Heart left ventricle (tissue), 16 donors: ENCODE data around the gene SLC7A10. TPM values are rescaled to one million over a fixed set of nuclear protein-coding genes. Genes with fewer than 3 reads are reported as not detected.

Experiments used
- ATAC-seq, 4 donors: fragments of 200-7000 bp; cut with Tn5 transposase; one replicate each; pipeline ENCODE4 v1.9.1; 2020 to 2022; ENCODE audit warnings: moderate library complexity in 4 of 4, mild to moderate bottlenecking in 3 of 4, moderate number of reproducible peaks in 1 of 4
- DNase-seq, 5 donors: peaks; one replicate each; pipeline ENCODE4 v3.0.0-alpha.2; 2020
- H3K27ac ChIP-seq, 12 donors: fragments of 200-600 bp; sonication (generic) in 4 of 12; one replicate each; pipeline versions ENCODE4 v1.5.0 to v1.8.0; 2016 to 2022; ENCODE audit warnings: mild to moderate bottlenecking in 2 of 12
- H3K27me3 ChIP-seq, 9 donors: fragments of 200-600 bp; sonication (generic) in 2 of 9; one replicate each; pipeline versions ENCODE4 v1.5.1 to v1.8.0; 2016 to 2022; ENCODE audit warnings: mild to moderate bottlenecking in 3 of 9
- H3K36me3 ChIP-seq, 9 donors: fragments of 200-600 bp; sonication (generic) in 2 of 9; one replicate each; pipeline versions ENCODE4 v1.5.0 to v1.8.0; 2018 to 2022; ENCODE audit warnings: mild to moderate bottlenecking in 2 of 9
- H3K4me1 ChIP-seq, 12 donors: fragments of 200-600 bp; sonication (generic) in 4 of 12; one replicate each; pipeline versions ENCODE4 v1.5.0 to v1.8.0; 2016 to 2022; ENCODE audit warnings: mild to moderate bottlenecking in 3 of 12
- H3K4me3 ChIP-seq, 12 donors: fragments of 200-600 bp; sonication (generic) in 4 of 12; one replicate each; pipeline versions ENCODE4 v1.5.0 to v1.8.0; 2017 to 2022; ENCODE audit warnings: mild to moderate bottlenecking in 9 of 12, moderate library complexity in 4 of 12
- H3K9me3 ChIP-seq, 12 donors: fragments of 200-600 bp; sonication (generic) in 4 of 12; one replicate each; pipeline versions ENCODE4 v1.5.0 to v1.8.0; 2016 to 2022; ENCODE audit warnings: mild to moderate bottlenecking in 1 of 12
- POLR2A ChIP-seq, 2 donors: fragments of 450-650 bp; IDR thresholded peaks; one replicate each; pipeline ENCODE4 v1.6.1; 2017; ENCODE audit warnings: antibody characterized with exemption in 2 of 2, mild to moderate bottlenecking in 2 of 2, moderate library complexity in 2 of 2
- WGBS, 4 donors: extraction: QIAGEN DNeasy Blood & Tissue Kit in 2 of 4; methylation state at CpG; one replicate each; pipeline versions ENCODE4 v1.1.5 to v1.1.7; 2013 to 2018; 5-methylcytosine and 5-hydroxymethylcytosine counted together
- intact Hi-C, 10 donors: fragments of 100-400 bp; cut with DNase I; formaldehyde crosslinking; loops; one replicate each; pipeline versions ENCODE4 v1.11.1 to v1.14.2; 2022
- polyA plus RNA-seq, 2 donors: library from polyadenylated mRNA; stranded (reverse); fragments of 200-250 nt; gene quantifications; one replicate each; pipeline ENCODE4 v1.2.3, GENCODE V29; 2013
- total RNA-seq, 9 donors: library from RNA; depleted of rRNA in 2 of 9; stranded (reverse); fragments of >200 nt in 2 of 9; fragmentation: NEBNext Ultra II Directional in 3 of 9; extraction: Animal tissue kit (Norgen Biotek cat#: 25700) in 3 of 9; gene quantifications; one replicate each; pipeline versions ENCODE4 v1.1.0 to v1.2.4, GENCODE V29; 2016 to 2023
- TF ChIP-seq, protein P1 (sequence below), 12 donors: fragments of 200-600 bp; sonication (generic) in 4 of 12; IDR thresholded peaks; one replicate each; pipeline versions ENCODE4 v1.5.0 to v1.8.0; 2018 to 2022; ENCODE audit warnings: antibody characterized with exemption in 12 of 12, mild to moderate bottlenecking in 5 of 12
- donor health status: ischemic (EF 13 %, LVEDD 7.1; RV severe dilation, severe dysfunction).
- donor health status: healthy with polysubstance abuse.
- donor health status: DM: no; HTN: yes; CAD: no.
- donor health status: DM: no; HTN: no; CAD: no.
- donor health status: ischemic (EF 25% LVEDD 6.9; RV normal size, moderate dysfunction).
- donor health status: ischemic (EF 25% LVEDD 5.7; RV mildly dilated, moderate dysfunction).
- donor health status: healthy.
- donor health status: DM: yes; HTN: yes; CAD: no.
- donor health status: ischemic (EF 35%, LVEDD 5.7; RV mildly dilated, moderate dysfunction).
- donor health status: nonischemic (EF 11% LVEDD 7.7; RV severe dilation, severe dysfunction).
- donor health status: DM: yes; HTN: yes; CAD: no.
- donor health status: PGD.
- donor health status: ischemic (EF 29% LVEDD 5.4; RV normal size, mild dysfunction).
- donor health status: nonischemic (EF 23%, LVEDD 6.1; RV moderate dilation, normal function).

SLC7A10 gene
- total and polyA plus RNA-seq, 11 donors: 0.11 to 2.3 (median 0.34) TPM; not detected in 5

DNA sequence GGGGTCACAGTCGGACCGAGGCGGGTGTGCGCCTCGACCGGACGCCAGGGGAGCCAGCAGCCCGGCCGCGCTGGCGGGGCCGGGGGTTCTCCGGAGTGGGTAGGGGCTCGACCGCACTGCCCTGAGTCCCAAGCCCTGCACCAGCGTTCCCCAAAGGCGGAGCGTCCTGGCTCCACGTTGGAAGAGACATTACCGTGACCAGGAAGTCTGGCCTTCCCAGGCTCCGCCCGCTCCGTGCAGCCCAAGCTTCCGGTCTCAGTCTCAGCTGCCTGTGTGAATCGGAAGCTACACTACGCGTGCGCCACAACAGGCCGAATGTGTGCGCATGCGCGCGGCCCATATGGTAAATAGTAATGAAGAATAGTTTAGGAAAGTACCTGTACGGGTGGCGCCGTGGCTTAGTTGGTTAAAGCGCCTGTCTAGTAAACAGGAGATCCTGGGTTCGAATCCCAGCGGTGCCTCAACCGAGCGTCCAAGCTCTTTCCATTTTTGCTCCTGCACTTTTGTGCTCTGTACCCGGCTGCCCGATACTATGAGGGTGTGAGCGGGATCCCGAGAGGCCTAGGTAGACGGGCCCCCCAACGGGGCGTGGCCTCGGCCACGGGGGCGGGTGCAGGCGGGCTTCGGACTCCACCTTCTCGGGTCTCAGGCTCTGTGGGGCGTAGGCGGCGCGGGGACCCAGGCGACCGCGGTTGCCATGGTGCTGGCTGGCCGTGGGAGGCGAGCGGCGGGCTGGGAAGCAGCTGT is 48.8 kb downstream of the SLC7A10 start:
- ATAC-seq (peak; percentile 94 to 96 (median 95)), DNase-seq (peak; percentile 94 to 97 (median 97))
- Histone ChIP-seq H3K4me3 (peak overlapping the region; percentile 64 to 99 (median 88)), H3K4me1 (peaks cover 0 to 32% (median 21%) of the 10 kb centered on the region in 12 donors), H3K9me3 (no peaks in the 10 kb centered on the region), H3K27me3 (no peaks in the 10 kb centered on the region), H3K36me3 (no peaks in the 10 kb centered on the region), H3K27ac (peak overlapping the region; percentile 85 to 98 (median 94))
- WGBS, 4 donors: 0 to 1% (median 0%) methylated on average over 28 to 65 of the region's 65 CpGs
- TF ChIP-seq, protein P1, sequence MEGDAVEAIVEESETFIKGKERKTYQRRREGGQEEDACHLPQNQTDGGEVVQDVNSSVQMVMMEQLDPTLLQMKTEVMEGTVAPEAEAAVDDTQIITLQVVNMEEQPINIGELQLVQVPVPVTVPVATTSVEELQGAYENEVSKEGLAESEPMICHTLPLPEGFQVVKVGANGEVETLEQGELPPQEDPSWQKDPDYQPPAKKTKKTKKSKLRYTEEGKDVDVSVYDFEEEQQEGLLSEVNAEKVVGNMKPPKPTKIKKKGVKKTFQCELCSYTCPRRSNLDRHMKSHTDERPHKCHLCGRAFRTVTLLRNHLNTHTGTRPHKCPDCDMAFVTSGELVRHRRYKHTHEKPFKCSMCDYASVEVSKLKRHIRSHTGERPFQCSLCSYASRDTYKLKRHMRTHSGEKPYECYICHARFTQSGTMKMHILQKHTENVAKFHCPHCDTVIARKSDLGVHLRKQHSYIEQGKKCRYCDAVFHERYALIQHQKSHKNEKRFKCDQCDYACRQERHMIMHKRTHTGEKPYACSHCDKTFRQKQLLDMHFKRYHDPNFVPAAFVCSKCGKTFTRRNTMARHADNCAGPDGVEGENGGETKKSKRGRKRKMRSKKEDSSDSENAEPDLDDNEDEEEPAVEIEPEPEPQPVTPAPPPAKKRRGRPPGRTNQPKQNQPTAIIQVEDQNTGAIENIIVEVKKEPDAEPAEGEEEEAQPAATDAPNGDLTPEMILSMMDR (IDR thresholded peaks at IDR 0.05): peak in 3 of 12 donors; percentile 10 to 39 (median 19)
- peak in 1 of 2 donors; percentile 78 for TF ChIP-seq POLR2A (IDR thresholded peaks at IDR 0.05)
- intact Hi-C loops: loop anchor here in 1 of 10 donors (5.0 to 10.0 kb wide), 2 partner anchors 202 to 995 kb away; partner anchors contain the start of genes CEP89, FAAP24 and LSM14A

DNA sequence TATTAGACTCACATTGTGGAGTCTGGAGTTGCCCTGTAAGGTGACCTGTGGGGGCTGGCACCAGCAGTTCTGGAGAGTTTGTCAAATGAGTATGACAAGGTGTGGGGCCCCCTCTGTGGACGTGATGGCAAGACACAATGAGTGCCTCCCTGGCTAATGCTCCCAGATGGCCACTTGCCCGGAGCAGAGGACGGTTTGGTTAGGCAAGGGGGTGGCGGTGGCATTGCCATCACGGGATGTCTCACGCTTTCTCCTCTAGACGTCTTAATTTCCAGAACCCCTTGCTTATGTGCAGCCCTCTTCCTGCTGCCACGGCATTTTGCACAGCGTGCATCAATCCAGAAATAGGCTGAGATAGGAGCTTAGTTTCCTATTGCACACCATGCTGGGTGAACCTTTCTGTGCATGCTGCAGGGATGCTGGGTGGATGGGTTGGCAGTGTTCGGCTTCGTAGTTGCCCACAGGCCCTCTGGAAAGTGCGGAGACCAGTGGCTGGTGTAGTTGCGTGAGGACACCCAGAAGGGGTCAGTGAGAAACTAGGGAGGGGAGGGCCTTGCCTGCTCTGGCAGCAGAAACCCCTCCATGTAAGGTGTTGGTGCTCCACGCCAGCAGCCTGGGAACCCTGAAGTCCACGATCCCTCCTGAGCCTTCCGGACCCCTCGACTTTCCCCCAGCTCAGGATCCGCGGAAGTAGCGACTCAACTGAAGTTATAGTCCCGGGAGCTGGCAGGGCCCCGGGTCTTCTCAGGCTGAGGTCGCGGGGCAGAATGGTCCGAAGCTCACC is 49.6 kb downstream of the SLC7A10 start:
- Histone ChIP-seq H3K4me1 (peaks cover 0 to 32% (median 21%) of the 10 kb centered on the region in 12 donors), H3K9me3 (no peaks in the 10 kb centered on the region), H3K27me3 (no peaks in the 10 kb centered on the region), H3K27ac (peak overlapping the region; percentile 85 to 98 (median 94)), H3K4me3 (peak overlapping the region; percentile 64 to 99 (median 88)), H3K36me3 (no peaks in the 10 kb centered on the region)
- DNase-seq (peak in 2 of 5 donors; percentile 30 to 50), ATAC-seq (peak in 3 of 4 donors; percentile 1 to 15 (median 7))
- WGBS, 4 donors: 11 to 22% (median 16%) methylated on average over 17 to 25 of the region's 25 CpGs
- intact Hi-C loops: loop anchor here in 1 of 10 donors (5.0 to 10.0 kb wide), 2 partner anchors 201 to 996 kb away; partner anchors contain the start of genes CEP89, FAAP24 and LSM14A
- no peak for TF ChIP-seq POLR2A (IDR thresholded peaks at IDR 0.05)
- TF ChIP-seq, protein P1 (IDR thresholded peaks at IDR 0.05): peak in 1 of 12 donors; percentile 1

DNA sequence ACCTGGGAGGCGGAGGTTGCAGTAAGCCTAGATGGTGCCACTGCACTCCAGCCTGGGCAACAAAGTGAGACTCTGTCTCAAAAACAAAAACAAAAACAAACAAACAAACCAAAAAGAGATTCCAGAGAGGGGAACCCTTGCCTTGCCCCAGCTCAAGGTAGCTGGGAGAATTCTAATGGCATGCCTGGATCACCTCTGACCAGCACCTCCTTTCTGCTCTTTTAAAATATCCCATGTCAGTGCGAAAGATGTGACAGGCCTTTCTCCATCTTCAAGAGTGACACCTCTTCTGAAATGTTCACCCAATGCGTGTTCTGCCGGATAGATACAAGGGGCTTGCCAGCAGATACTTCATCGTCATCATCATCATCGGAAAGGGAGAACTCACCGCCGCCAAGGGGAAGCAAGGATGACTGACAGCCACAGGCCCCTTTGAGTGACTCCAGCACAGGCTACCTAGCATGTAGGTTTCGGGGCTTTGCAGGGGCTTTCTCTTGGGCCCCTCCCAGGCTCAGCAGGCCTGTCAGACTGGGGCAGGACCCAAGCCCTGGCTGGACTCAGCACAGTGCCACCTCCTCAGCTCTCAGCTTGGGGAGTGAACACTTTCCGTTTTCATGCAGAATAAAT is 50.4 kb downstream of the SLC7A10 start:
- TF ChIP-seq, protein P1 (IDR thresholded peaks at IDR 0.05): no peak
- TF ChIP-seq POLR2A (IDR thresholded peaks at IDR 0.05): no peak
- 87 to 95% (median 92%) methylated on average over 7 to 10 of the region's 10 CpGs for WGBS, 4 donors
- ATAC-seq (no peak), DNase-seq (no peak)
- Histone ChIP-seq H3K4me1 (peaks cover 0 to 32% (median 21%) of the 10 kb centered on the region in 12 donors), H3K4me3 (peak overlapping the region in 3 of 12 donors; percentile 67 to 98 (median 91)), H3K27ac (peak overlapping the region in 4 of 12 donors; percentile 85 to 97 (median 94)), H3K27me3 (no peaks in the 10 kb centered on the region), H3K36me3 (no peaks in the 10 kb centered on the region), H3K9me3 (no peaks in the 10 kb centered on the region)
- intact Hi-C loops: loop anchor here in 1 of 10 donors (5.0 to 10.0 kb wide), 2 partner anchors 200 to 997 kb away; partner anchors contain the start of genes CEP89, FAAP24 and LSM14A
